HK-2 (cell line): ENCODE results near the gene GRK1.
"Not testable (repeated sequence)": the region's sequence is repeated elsewhere in the genome, so short reads cannot be mapped to it uniquely, and the experiment has no call there.

Experiments
- DNase-seq: peaks from one replicate; pipeline ENCODE4 v3.0.0-alpha.2; 2018; ENCODE audit not compliant: unreplicated experiment

GRK1 gene

DNA sequence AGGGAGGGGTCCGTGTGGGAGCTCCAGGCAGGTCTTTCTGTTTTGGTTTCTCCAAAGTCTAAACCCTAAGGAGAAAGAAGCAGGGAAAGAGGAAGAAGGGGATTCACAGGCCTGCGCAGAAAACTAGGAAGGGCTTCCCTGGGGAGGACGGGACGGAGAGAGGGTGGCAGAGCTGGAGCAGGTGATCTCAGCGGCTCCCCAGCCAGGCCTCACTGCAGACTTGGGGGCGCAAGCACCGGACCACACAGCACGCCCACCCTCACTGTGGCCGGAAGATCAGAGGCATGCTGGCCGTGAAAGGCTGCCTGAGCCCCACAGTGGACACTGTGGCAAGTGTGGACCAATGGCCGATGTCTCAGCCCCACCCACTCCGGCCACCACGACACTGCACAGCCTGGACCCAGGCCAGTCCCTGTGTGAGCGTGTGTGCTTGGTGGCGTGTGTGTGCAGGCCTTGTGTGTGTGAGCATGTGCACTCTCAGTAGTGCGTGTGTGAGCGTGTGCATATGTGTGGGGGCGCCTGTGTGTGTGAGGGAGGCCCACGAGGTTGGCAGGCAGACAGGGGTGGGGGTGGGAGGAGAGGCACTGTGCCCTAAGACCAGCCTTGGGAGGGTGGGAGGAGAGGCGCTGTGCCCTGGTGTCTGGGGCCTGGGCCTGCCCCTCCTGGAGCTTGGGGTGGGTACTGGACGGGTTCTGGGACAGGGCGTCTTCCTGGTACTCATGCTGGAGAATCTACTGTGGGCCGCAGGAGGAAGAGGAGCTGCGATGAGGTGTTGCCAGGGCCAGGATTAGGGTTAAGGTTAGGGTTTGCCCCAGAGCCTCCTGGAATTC lies 76.6 kb downstream of the GRK1 start:
- DNase-seq: no peak

DNA sequence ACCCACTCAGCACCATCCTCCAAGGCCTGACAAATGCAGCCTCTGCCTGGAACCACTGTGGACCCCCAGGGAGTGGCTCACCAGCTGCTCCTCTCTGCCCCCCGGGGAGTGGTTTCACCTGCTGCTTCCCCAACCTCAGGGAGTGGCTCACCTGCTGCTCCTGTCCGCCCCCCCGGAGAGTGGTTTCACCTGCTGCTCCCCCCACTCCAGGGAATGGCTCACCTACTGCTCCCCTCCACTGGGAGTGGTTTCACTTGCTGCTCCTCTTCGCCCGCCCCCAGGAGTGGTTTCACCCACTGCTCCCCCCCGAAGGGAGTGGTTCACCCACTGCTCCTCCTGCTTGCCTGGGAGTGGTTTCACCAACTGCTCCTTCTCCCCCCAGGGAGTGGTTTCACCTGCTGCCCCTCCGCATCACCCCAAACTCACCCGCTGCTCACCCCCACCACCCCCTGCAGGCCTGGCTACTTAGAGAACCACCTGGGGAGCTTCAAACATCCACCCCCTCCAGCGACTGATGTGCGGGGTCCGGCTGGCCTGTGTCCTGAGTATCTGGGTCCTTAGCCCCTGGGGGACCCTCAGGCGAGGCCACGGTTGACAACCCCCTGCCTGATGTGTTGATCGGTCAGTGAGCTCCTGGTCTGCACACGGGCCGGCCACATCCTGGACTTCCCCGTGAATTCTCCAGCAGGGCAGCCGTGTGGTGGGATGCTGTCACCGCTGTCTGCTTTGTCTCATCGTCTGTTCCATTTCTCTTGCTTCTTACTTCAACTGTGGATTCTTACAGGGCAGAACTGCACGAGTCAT lies 77.4 kb downstream of the GRK1 start:
- no peak for DNase-seq

DNA sequence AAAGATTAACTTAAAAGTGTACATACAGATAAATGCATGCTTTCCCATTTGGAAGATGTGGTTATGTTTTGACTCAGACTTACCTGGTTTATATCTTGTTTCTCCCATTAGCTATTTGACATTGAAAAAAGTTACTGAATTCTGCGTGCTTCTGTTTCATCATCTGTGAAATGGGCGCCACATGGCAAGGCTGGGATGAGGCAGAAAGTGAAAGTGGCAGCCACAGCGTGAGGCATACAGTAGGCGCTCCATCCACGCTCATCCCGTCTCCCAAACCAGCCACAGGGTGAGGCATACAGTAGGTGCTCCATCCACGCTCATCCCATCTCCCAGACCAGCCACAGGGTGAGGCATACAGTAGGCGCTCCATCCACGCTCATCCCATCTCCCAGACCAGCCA lies 78.0 kb downstream of the GRK1 start:
- DNase-seq: no peak

DNA sequence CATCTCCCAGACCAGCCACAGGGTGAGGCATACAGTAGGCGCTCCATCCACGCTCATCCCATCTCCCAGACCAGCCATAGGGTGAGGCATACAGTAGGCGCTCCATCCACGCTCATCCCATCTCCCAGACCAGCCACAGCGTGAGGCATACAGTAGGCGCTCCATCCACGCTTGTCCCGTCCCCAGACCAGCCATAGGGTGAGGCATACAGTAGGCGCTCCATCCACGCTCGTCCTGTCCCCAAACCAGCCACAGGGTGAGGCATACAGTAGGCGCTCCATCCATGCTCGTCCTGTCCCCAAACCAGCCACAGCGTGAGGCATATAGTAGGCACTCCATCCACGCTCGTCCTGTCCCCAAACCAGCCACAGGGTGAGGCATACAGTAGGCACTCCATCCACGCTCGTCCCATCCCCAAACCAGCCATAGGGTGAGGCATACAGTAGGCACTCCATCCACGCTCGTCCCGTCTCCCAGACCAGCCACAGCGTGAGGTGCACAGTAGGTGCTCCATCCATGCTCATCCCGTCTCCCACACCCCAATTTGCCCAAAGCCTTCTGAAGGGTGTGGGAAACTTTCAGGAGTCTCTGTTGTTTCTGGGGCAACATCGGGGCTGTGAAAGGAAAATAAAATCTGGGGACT lies 78.6 kb downstream of the GRK1 start:
- not testable (repeated sequence) for DNase-seq

DNA sequence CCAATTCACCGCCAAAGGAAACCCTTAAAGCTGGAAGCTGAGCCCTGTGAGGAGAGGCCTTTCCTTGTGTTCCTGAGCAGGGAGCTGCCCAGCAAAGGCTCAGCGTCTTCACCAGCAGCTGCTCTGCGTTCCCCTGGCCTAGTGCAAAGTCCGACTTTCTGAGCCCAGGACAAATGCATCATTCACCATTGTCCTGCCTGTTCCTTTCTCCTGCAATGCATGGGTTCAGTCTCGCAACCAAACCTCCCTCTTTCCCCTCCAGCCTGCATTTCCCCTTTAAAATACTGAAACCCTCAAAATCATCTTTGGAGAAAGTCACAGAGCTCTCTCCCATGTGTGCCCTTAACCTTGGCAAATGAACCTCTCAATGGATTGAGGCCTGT lies 79.1 kb downstream of the GRK1 start:
- no peak for DNase-seq

DNA sequence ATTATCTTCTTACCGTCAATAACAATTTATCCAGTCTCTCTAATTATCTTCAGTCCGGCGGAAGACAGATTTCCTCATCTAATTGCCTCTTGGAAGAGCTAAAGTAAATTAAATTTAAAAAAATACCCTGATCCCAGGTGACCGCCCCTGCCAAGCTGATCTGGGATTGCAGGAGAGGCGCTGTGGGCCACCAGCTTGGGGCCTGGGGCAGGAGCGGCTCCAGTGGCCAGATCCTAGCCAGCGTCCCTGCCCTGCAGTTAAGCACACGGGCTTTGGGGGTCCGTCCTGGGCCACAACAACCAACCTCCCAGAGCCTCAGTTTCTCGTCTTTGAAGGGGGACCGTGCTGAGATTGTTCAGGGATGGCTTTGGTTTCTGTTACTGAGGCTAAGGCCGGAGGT lies 79.7 kb downstream of the GRK1 start:
- no peak for DNase-seq

DNA sequence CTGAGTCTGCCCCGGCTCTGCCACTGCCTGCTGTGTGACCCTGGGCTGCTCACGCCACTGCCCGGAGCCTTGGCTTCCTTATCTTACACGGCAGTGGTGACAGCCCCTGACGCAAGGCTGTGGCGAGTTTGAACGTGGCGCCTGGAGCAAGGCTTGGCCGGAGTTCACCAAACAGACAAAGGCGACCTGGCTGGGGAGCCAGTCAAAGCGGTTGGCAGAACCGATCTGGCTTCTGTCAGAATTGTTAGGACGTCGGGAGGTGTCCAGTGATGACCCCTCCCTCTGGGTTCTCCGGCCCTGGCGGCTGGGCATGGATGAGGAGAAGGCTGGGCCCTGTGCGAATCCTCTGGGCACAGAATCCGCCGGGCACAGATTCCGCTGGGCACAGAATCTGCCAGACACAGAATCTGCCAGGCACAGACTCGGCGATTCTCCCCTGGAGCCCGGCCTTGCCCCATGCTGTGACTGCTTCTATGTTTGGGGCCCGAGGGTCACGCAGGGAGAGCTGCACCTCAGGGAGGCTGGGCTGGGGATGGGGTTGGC lies 80.3 kb downstream of the GRK1 start:
- no peak for DNase-seq

DNA sequence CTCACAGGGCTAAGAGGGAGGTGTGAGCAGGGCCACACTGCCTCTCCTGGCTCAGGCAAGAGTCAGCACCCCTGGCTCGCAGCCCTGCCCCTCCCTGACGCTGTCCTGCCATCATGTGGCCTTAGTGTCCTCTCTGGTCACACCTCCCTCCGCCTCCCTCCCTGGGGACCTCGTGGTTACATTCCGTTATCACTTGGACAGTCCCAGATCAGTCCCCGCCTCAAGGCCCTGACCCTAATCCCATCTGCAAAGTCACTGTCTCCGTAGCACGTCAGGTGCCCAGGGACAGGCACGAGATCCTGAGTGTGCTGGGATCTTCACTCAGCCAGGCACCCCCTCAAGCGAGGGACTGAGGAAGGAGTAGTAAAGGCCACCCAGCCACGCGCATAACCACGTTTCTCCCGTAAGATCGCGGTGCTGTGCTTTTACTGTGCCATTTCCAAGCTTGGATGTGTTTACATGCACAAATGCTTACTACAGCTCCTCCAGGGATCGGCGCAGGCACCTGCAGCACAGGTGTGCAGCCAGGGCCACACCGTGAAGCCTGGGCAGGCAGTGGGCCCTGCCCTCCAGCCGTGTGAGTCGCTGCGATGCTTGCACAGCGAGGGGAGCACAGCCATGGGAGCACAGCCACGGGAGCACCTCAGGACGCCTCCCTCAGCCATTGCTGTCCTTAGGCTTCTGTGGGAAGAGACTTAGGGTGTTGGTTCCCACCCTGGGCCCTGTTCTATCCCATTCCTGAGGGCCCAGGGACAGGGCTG lies 81.3 kb downstream of the GRK1 start:
- no peak for DNase-seq

DNA sequence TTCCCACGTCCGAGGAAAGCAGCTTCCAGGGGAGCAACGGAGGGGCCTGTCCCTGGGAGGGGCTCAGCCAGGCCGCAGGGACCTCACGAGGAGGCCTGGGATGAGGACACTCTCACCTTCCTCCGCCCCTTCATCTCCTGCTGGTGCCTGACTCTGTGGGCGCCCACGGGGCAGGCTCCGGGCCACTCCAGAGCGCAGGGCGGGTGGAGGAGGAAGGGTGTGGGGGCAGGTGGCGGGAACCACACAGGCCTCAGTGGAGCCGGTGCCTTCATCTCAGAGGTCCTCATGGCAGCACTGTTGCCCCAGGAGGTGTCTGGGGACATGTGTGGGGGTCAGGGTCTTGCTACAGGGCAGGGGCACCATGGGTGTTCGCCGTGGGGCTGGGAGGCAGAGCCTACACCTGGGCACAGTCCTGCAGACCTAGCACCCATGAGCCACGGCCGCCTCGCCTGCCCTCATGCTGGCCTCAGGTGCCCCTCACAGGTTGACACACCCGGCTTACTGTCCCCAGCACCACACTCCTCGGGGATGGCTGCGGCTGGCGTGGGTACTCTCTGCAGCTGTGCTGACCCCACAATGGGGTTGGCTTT lies 81.9 kb downstream of the GRK1 start:
- DNase-seq: no peak

DNA sequence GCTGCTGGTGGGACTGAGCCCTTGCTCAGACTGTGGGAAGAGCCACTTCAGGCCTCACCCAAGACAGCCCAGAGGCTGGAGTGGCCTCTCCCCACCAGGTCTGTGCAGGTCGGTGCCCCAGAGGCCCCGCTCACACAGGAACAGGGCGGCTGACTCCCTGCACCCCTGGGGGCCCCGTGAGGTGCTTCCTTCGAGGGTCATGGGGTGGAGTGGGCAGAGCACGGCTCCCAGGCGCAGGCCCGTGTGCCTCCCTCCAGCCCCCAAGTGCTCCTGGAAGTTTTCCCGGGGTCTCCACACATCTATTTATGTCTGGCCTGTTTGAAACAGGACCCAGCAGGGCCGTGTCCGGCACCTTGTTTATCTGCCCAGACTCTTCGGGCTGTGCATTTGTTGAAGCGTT lies 82.5 kb downstream of the GRK1 start:
- no peak for DNase-seq

DNA sequence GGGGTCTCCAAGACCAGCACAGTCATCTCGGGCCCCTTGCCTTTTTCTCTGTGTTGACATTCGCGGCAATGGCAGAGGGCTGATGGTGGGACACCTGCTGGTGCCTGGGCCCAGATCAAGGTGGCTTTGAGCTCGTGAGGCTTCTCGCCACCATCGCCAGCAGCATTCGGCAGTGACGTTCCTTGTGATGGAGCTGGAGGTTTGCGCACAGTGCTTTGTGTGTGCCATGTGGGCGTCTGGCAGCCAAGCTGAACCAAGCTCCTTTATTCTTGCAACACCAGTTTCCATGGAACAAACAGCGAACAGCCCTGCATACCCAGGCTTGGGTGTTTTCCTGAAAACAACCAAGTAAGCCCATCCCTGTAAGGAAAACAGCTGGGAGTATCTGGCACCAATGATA lies 82.9 kb downstream of the GRK1 start:
- no peak for DNase-seq

DNA sequence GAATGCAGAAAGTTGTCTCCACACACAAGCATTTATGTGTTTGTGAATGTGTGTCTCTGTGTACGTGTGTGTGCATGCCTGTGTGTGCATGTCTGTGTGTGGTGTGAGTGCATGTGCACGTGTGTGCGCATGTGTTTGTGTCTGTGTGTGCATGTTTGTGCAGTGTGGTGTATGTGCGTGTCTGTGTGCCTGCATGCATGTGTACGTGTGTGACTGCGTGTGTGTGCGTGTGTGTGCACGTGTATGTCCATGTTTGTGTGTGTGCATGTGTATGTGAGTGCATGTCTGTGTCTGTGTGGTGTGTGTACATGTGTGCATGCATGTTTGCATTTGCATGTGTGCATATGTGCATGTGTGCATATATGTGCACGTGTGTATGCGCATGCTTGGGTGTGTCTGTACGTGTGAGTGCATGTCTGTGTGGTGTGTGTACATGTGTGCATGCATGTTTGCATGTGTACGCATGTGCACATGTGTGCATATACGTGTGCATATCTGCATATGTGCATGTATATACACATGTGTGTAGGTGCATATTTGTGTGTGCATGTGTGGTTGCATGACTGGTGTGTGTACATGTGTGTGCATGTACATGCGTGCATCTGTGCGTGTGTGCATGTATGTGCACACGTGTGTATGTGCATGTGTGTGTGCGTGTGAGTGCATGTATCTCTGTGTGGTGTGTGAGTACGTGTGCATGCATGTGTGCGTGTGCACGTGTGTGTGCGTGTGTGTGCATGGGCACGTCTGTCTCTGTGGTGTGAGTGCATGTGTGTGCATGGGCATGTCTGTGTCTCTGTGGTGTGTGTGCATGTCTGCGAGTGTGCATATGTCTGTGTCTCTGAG lies 83.8 kb downstream of the GRK1 start:
- DNase-seq: no peak

DNA sequence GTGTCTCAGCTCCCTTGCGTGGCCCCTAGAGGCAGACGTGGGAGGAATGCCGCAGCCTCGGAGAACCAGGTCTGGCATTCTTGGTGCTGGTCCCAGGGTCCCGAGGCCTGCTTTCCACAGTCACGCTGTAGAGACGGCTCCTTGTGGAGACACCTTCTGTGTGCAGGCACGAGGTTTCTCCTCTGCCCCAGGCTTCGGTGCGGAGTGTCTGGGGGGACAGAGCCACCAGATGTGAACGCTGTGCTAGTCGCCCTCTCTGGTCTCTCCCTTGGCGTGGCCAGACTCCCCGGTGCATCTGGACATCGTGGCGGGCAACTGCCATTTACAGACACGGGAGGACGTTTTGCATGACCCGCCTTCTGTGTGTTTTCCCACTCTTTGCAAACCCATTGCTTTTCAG lies 84.5 kb downstream of the GRK1 start:
- DNase-seq: no peak

DNA sequence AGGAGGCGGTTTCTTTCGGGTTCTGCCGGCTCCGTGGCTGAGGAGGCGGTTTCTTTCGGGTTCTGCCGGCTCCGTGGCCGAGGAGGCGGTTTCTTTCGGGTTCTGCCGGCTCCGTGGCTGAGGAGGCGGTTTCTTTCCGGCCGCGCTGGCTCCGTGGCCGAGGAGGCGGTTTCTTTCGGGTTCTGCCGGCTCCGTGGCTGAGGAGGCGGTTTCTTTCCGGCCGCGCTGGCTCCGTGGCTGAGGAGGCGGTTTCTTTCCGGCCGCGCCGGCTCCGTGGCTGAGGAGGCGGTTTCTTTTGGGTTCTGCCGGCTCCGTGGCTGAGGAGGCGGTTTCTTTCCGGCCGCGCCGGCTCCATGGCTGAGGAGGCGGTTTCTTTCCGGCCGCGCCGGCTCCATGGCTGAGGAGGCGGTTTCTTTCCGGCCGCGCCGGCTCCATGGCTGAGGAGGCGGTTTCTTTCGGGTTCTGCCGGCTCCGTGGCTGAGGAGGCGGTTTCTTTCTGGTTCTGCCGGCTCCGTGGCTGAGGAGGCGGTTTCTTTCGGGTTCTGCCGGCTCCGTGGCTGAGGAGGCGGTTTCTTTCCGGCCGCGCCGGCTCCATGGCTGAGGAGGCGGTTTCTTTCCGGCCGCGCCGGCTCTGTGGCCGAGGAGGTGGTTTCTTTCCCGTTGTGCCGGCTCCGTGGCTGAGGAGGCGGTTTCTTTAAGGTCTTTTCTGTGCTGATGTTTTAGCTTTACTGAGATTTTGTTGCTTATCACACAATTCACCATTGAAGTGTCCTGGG lies 85.4 kb downstream of the GRK1 start:
- DNase-seq: not testable (repeated sequence)

DNA sequence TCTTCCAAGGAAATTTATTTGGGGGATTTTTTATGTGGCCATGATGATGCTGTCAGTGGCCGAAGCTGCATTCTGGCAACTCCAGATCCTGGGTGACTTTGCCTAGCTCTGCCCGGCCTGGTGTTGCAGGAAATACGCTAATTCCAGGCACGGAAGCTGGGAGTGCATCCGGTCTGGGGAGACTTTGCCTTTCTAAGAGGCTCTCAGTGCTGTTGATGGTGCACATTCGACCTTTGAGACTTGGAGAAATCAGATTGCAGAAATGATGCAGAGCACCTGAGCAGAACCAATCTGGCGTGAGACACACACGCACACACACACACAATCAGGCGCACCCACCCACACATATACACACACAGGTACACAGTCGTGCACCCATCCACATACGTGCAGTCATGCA lies 86.2 kb downstream of the GRK1 start:
- no peak for DNase-seq

DNA sequence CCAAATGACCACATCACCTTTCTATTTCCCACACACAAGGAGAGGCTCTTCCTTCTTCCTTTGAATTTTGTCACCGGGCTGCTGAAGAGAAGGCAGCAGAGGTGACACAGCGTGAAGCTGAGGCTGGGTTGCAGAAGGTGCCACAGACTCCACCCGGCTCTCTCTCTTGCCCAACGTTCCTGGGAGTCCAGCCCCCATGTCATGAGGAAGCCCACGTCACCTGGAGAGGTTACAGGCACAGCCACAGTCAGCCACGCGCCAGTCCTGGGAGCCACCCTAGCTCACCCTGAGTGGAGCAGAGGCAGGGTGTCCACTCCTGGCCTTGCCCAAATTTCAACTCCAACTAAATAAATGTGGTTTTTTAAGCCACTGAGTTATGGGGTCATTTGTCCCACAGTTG lies 87.2 kb downstream of the GRK1 start:
- no peak for DNase-seq

DNA sequence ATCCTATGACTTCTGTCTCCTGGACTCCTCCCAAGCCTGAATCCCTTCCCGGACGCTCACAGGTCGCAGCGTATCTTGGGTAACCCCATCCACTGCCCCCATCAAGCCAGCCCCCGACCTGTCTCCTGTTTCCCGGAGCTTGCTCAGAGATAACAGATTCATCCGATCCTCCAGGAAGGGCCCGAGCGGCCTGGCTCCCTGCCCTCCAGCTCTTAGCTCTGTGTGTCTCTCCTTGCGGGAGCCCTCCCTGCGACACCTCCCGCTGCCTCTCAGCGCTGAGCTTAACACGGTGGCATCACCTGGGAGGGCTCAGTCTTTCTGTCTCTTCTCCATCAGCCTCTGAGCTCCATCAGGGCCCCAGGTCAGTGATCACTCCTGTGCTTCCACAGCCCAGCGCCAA lies 87.7 kb downstream of the GRK1 start:
- DNase-seq: no peak

DNA sequence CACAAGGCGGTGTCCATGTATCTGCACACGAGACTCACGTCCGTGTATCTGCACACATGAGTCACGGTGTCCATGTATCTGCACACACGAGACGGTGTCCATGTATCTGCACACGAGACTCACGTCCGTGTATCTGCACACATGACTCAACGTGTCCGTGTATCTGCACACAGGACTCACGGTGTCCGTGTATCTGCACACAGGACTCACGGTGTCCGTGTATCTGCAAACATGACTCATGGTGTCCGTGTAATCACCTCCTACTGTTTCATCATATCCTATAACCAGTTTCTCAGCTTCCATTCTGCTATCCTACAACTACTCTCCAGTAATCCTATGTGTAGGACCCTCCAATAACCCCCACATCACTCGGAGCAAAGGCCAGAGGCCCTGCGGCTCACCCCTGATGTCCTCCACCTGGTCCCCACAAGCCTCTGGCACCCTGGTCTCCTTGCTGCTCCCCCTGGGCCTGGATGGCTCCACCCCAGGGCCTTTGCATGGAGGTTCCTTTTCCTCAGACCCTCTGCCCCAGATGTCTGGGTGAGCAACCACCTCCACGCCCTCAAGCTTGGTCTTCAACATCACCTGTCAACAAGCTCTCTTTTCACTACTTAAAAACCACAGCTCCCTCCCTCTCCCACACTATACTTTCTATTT lies 89.5 kb downstream of the GRK1 start:
- DNase-seq: no peak
